ENCODE data around the gene PAPPA. TPM values are rescaled to one million over a fixed set of nuclear protein-coding genes. Genes with fewer than 3 reads are reported as not detected.

The PAPPA gene
- total and polyA plus RNA-seq, 8 donors, result 0.45 to 11.7 (median 1.9) TPM

GRCh38 chr9:116350213-116350612 is 196.6 kb downstream of the PAPPA start:
- 41 to 58% (median 54%) methylated on average over 2 of the region's 2 CpGs for WGBS, 5 donors

GRCh38 chr9:116352958-116353357 is 199.4 kb downstream of the PAPPA start:
- WGBS, 5 donors, result 85 to 96% (median 91%) methylated on average over 3 of the region's 3 CpGs
- no peak overlapping the region for H3K4me3 ChIP-seq
- no peak for DNase-seq
- intact Hi-C loops (cut with DNase I; ENCODE audit: low total_unique reads), result no loop called here
- peaks cover 0 to 16% (median 13%) of the 10 kb centered on the region in 4 donors for H3K4me1 ChIP-seq
- TF ChIP-seq EP300 (IDR thresholded peaks at IDR 0.05), result no peak
- TF ChIP-seq POLR2A (IDR thresholded peaks at IDR 0.05), result no peak
- no peak for TF ChIP-seq POLR2AphosphoS5 (IDR thresholded peaks at IDR 0.05)
- TF ChIP-seq CTCF (IDR thresholded peaks at IDR 0.05), result no peak
- H3K27me3 ChIP-seq, result no peaks in the 10 kb centered on the region
- H3K9me3 ChIP-seq, result no peaks in the 10 kb centered on the region
- H3K27ac ChIP-seq, result no peak overlapping the region
- peaks cover 0 to 4% (median 0%) of the 10 kb centered on the region in 4 donors for H3K36me3 ChIP-seq

More at GRCh38 chr9:116350213-116350612, 196.6 kb downstream of the PAPPA start:
- Histone ChIP-seq H3K4me3 (no peak overlapping the region), H3K27me3 (no peaks in the 10 kb centered on the region), H3K4me1 (peaks cover 0 to 5% (median 5%) of the 10 kb centered on the region in 4 donors), H3K9me3 (no peaks in the 10 kb centered on the region), H3K27ac (no peak overlapping the region), H3K36me3 (peaks cover 0 to 10% (median 0%) of the 10 kb centered on the region in 4 donors)
- intact Hi-C loops (cut with DNase I; ENCODE audit: low total_unique reads), result no loop called here
- no peak for DNase-seq
- TF ChIP-seq CTCF (IDR thresholded peaks at IDR 0.05) (no peak), POLR2AphosphoS5 (IDR thresholded peaks at IDR 0.05) (no peak), POLR2A (IDR thresholded peaks at IDR 0.05) (no peak), EP300 (IDR thresholded peaks at IDR 0.05) (no peak)

- Histone ChIP-seq H3K4me1 (peaks cover 0 to 16% (median 13%) of the 10 kb centered on the region in 4 donors), H3K36me3 (peaks cover 0 to 4% (median 0%) of the 10 kb centered on the region in 4 donors), H3K9me3 (no peaks in the 10 kb centered on the region), H3K4me3 (no peak overlapping the region), H3K27ac (peak overlapping the region; percentile 19 to 63 (median 47)), H3K27me3 (no peaks in the 10 kb centered on the region)
- WGBS, 5 donors, result 14 to 36% (median 24%) methylated on average over 11 of the region's 11 CpGs
- TF ChIP-seq POLR2AphosphoS5 (IDR thresholded peaks at IDR 0.05) (no peak), POLR2A (IDR thresholded peaks at IDR 0.05) (no peak), CTCF (IDR thresholded peaks at IDR 0.05) (no peak), EP300 (IDR thresholded peaks at IDR 0.05) (no peak)
- DNase-seq, result peak; percentile 41 to 84
- intact Hi-C loops (cut with DNase I; ENCODE audit: low total_unique reads), result no loop called here
These were observed 201.7 kb downstream of the PAPPA start for GRCh38 chr9:116355153-116355921.

- Histone ChIP-seq H3K9me3 (no peaks in the 10 kb centered on the region), H3K27ac (no peak overlapping the region), H3K27me3 (no peaks in the 10 kb centered on the region), H3K4me3 (no peak overlapping the region), H3K4me1 (peaks cover 0 to 16% (median 13%) of the 10 kb centered on the region in 4 donors), H3K36me3 (peaks cover 0 to 4% (median 0%) of the 10 kb centered on the region in 4 donors)
- no peak for TF ChIP-seq EP300 (IDR thresholded peaks at IDR 0.05)
- TF ChIP-seq POLR2A (IDR thresholded peaks at IDR 0.05), result no peak
- TF ChIP-seq CTCF (IDR thresholded peaks at IDR 0.05), result no peak
- no peak for TF ChIP-seq POLR2AphosphoS5 (IDR thresholded peaks at IDR 0.05)
- DNase-seq, result no peak
- 92 to 98% (median 95%) methylated on average over 3 of the region's 3 CpGs for WGBS, 5 donors
- intact Hi-C loops (cut with DNase I; ENCODE audit: low total_unique reads), result no loop called here
These were observed 204.7 kb downstream of the PAPPA start for GRCh38 chr9:116358251-116358650.
